ENCODE results near the gene EZR.

The EZR gene

GRCh38 chr6:158791274-158791855 lies 27.8 kb downstream of the EZR start:
- peaks cover 80% of the 10 kb centered on the region for H4K20me1 ChIP-seq (ENCODE audit: insufficient read depth, low read length)
- H3K9me3 ChIP-seq (ENCODE audit: insufficient read depth, low read length), result no peaks in the 10 kb centered on the region
- peaks cover 23% of the 10 kb centered on the region for H3K36me3 ChIP-seq (replicated peaks; ENCODE audit: low read depth, low read length)
- peaks cover 74% of the 10 kb centered on the region for H3K79me2 ChIP-seq (ENCODE audit: low read length)
- H3K4me2 ChIP-seq (ENCODE audit: low read length), result no peak overlapping the region
- peaks cover 30% of the 10 kb centered on the region for H3K4me1 ChIP-seq (ENCODE audit: low read length)
- H2AFZ ChIP-seq (ENCODE audit: low read depth, low read length), result no peak overlapping the region
- no peaks in the 10 kb centered on the region for H3K27me3 ChIP-seq (ENCODE audit: low read depth, low read length)
- no peak overlapping the region for H3K9ac ChIP-seq (ENCODE audit: low read length)
- no peak overlapping the region for H3K27ac ChIP-seq (ENCODE audit: low read length)
- no peak overlapping the region for H3K4me3 ChIP-seq (ENCODE audit: low read length)
- TF ChIP-seq EZH2phosphoT487 (IDR thresholded peaks at IDR 0.05; ENCODE audit: low read depth) (no peak), CTCF (IDR thresholded peaks at IDR 0.05; ENCODE audit: low read depth, low read length) (no peak)

- no peak overlapping the region for H3K4me2 ChIP-seq (ENCODE audit: low read length)
- H3K9ac ChIP-seq (ENCODE audit: low read length), result no peak overlapping the region
- peaks cover 65% of the 10 kb centered on the region for H4K20me1 ChIP-seq (ENCODE audit: insufficient read depth, low read length)
- H3K4me1 ChIP-seq (ENCODE audit: low read length), result peaks cover 29% of the 10 kb centered on the region
- H3K27ac ChIP-seq (ENCODE audit: low read length), result no peak overlapping the region
- H3K79me2 ChIP-seq (ENCODE audit: low read length), result peaks cover 54% of the 10 kb centered on the region
- H3K36me3 ChIP-seq (replicated peaks; ENCODE audit: low read depth, low read length), result peaks cover 29% of the 10 kb centered on the region
- H2AFZ ChIP-seq (ENCODE audit: low read depth, low read length), result no peak overlapping the region
- no peaks in the 10 kb centered on the region for H3K9me3 ChIP-seq (ENCODE audit: insufficient read depth, low read length)
- no peak for TF ChIP-seq CTCF (IDR thresholded peaks at IDR 0.05; ENCODE audit: low read depth, low read length)
- no peak for TF ChIP-seq EZH2phosphoT487 (IDR thresholded peaks at IDR 0.05; ENCODE audit: low read depth)
- no peaks in the 10 kb centered on the region for H3K27me3 ChIP-seq (ENCODE audit: low read depth, low read length)
- no peak overlapping the region for H3K4me3 ChIP-seq (ENCODE audit: low read length)
Measured at GRCh38 chr6:158789115-158789917, 29.9 kb downstream of the EZR start.

GRCh38 chr6:158787395-158787794 lies 31.8 kb downstream of the EZR start:
- no peak overlapping the region for H2AFZ ChIP-seq (ENCODE audit: low read depth, low read length)
- H3K79me2 ChIP-seq (ENCODE audit: low read length), result peaks cover 35% of the 10 kb centered on the region
- H3K4me3 ChIP-seq (ENCODE audit: low read length), result no peak overlapping the region
- H3K4me2 ChIP-seq (ENCODE audit: low read length), result no peak overlapping the region
- no peaks in the 10 kb centered on the region for H3K27me3 ChIP-seq (ENCODE audit: low read depth, low read length)
- no peak overlapping the region for H3K9ac ChIP-seq (ENCODE audit: low read length)
- no peak for TF ChIP-seq EZH2phosphoT487 (IDR thresholded peaks at IDR 0.05; ENCODE audit: low read depth)
- TF ChIP-seq CTCF (IDR thresholded peaks at IDR 0.05; ENCODE audit: low read depth, low read length), result no peak
- peaks cover 11% of the 10 kb centered on the region for H3K4me1 ChIP-seq (ENCODE audit: low read length)
- no peaks in the 10 kb centered on the region for H3K9me3 ChIP-seq (ENCODE audit: insufficient read depth, low read length)
- H3K36me3 ChIP-seq (replicated peaks; ENCODE audit: low read depth, low read length), result peaks cover 46% of the 10 kb centered on the region
- H4K20me1 ChIP-seq (ENCODE audit: insufficient read depth, low read length), result peaks cover 46% of the 10 kb centered on the region
- no peak overlapping the region for H3K27ac ChIP-seq (ENCODE audit: low read length)

- H4K20me1 ChIP-seq (ENCODE audit: insufficient read depth, low read length), result peaks cover 39% of the 10 kb centered on the region
- no peak overlapping the region for H2AFZ ChIP-seq (ENCODE audit: low read depth, low read length)
- peaks cover 29% of the 10 kb centered on the region for H3K79me2 ChIP-seq (ENCODE audit: low read length)
Measured at GRCh38 chr6:158786645-158787304, 32.4 kb downstream of the EZR start.

More at GRCh38 chr6:158786645-158787304, 32.4 kb downstream of the EZR start:
- Histone ChIP-seq H3K4me3 (ENCODE audit: low read length) (no peak overlapping the region), H3K9ac (ENCODE audit: low read length) (no peak overlapping the region), H3K36me3 (replicated peaks; ENCODE audit: low read depth, low read length) (peaks cover 50% of the 10 kb centered on the region), H3K4me1 (ENCODE audit: low read length) (peaks cover 4% of the 10 kb centered on the region), H3K4me2 (ENCODE audit: low read length) (no peak overlapping the region), H3K27me3 (ENCODE audit: low read depth, low read length) (no peaks in the 10 kb centered on the region), H3K9me3 (ENCODE audit: insufficient read depth, low read length) (no peaks in the 10 kb centered on the region), H3K27ac (ENCODE audit: low read length) (no peak overlapping the region)
- TF ChIP-seq EZH2phosphoT487 (IDR thresholded peaks at IDR 0.05; ENCODE audit: low read depth) (no peak), CTCF (IDR thresholded peaks at IDR 0.05; ENCODE audit: low read depth, low read length) (no peak)

Measured in OCI-LY3 (cell line).